ENCODE results near the gene R3HDM4. TPM values are rescaled to one million over a fixed set of nuclear protein-coding genes. Genes with fewer than 3 reads are reported as not detected.

The R3HDM4 gene
- total and polyA plus RNA-seq, 9 of the 15 experiments (the other 6 are each of a cell fraction or from before 2014, with no cell fraction given) = 3.2 to 154 (median 59.0) TPM

- TF ChIP-seq, protein P1, sequence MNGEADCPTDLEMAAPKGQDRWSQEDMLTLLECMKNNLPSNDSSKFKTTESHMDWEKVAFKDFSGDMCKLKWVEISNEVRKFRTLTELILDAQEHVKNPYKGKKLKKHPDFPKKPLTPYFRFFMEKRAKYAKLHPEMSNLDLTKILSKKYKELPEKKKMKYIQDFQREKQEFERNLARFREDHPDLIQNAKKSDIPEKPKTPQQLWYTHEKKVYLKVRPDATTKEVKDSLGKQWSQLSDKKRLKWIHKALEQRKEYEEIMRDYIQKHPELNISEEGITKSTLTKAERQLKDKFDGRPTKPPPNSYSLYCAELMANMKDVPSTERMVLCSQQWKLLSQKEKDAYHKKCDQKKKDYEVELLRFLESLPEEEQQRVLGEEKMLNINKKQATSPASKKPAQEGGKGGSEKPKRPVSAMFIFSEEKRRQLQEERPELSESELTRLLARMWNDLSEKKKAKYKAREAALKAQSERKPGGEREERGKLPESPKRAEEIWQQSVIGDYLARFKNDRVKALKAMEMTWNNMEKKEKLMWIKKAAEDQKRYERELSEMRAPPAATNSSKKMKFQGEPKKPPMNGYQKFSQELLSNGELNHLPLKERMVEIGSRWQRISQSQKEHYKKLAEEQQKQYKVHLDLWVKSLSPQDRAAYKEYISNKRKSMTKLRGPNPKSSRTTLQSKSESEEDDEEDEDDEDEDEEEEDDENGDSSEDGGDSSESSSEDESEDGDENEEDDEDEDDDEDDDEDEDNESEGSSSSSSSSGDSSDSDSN (IDR thresholded peaks at IDR 0.05; ENCODE audit: borderline replicate concordance in 1 of 2, low read depth in 2 of 2, low read length in 2 of 2) = 0 out of 4 replicates have a peak, but pooled peaks of 1 of the 2 experiments have one; percentile 38
- TF ChIP-seq POLR2G (IDR thresholded peaks at IDR 0.05; ENCODE audit: low read depth, low read length) (peak; percentile 68), ARID2 (IDR thresholded peaks at IDR 0.05) (no peak), ZZZ3 (IDR thresholded peaks at IDR 0.05) (no peak), RAD21 (CRISPR knock-in tag; conservative IDR thresholded peaks at IDR 0.05 in 1 of 2, IDR thresholded peaks at IDR 0.05 in 1 of 2) (peak in 1 of 2 experiments; percentile 23; a peak in 3 of 4 replicates), PCBP1 (IDR thresholded peaks at IDR 0.05; ENCODE audit: low read depth, low read length, poor library complexity, severe bottlenecking) (peak; percentile 99), ATF7 (IDR thresholded peaks at IDR 0.05) (peak; percentile 76), TEAD4 (IDR thresholded peaks at IDR 0.05; ENCODE audit: low read length) (peak; percentile 92), TEAD4 (CRISPR knock-in tag; IDR thresholded peaks at IDR 0.05; ENCODE audit: borderline replicate concordance) (no peak), MBD2 (IDR thresholded peaks at IDR 0.05; ENCODE audit: borderline replicate concordance, low read depth) (peak; percentile 85; the same call in 1 of the 2 replicates), JUN (IDR thresholded peaks at IDR 0.05; ENCODE audit: borderline replicate concordance, low read depth, low read length) (peak; percentile 65; the same call in 1 of the 2 replicates), JUN (CRISPR knock-in tag; IDR thresholded peaks at IDR 0.05; ENCODE audit: borderline replicate concordance) (no peak), FOXP1 (CRISPR knock-in tag; IDR thresholded peaks at IDR 0.05) (peak; percentile 52; the same call in 1 of the 2 replicates), CCNT2 (IDR thresholded peaks at IDR 0.05; ENCODE audit: borderline replicate concordance, extremely low read depth, insufficient read length, low read depth, low read length) (peak; percentile 99)
- TF ChIP-seq, protein P2, sequence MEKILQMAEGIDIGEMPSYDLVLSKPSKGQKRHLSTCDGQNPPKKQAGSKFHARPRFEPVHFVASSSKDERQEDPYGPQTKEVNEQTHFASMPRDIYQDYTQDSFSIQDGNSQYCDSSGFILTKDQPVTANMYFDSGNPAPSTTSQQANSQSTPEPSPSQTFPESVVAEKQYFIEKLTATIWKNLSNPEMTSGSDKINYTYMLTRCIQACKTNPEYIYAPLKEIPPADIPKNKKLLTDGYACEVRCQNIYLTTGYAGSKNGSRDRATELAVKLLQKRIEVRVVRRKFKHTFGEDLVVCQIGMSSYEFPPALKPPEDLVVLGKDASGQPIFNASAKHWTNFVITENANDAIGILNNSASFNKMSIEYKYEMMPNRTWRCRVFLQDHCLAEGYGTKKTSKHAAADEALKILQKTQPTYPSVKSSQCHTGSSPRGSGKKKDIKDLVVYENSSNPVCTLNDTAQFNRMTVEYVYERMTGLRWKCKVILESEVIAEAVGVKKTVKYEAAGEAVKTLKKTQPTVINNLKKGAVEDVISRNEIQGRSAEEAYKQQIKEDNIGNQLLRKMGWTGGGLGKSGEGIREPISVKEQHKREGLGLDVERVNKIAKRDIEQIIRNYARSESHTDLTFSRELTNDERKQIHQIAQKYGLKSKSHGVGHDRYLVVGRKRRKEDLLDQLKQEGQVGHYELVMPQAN (IDR thresholded peaks at IDR 0.05; ENCODE audit: borderline replicate concordance) = peak; percentile 87
- TF ChIP-seq, protein P3, sequence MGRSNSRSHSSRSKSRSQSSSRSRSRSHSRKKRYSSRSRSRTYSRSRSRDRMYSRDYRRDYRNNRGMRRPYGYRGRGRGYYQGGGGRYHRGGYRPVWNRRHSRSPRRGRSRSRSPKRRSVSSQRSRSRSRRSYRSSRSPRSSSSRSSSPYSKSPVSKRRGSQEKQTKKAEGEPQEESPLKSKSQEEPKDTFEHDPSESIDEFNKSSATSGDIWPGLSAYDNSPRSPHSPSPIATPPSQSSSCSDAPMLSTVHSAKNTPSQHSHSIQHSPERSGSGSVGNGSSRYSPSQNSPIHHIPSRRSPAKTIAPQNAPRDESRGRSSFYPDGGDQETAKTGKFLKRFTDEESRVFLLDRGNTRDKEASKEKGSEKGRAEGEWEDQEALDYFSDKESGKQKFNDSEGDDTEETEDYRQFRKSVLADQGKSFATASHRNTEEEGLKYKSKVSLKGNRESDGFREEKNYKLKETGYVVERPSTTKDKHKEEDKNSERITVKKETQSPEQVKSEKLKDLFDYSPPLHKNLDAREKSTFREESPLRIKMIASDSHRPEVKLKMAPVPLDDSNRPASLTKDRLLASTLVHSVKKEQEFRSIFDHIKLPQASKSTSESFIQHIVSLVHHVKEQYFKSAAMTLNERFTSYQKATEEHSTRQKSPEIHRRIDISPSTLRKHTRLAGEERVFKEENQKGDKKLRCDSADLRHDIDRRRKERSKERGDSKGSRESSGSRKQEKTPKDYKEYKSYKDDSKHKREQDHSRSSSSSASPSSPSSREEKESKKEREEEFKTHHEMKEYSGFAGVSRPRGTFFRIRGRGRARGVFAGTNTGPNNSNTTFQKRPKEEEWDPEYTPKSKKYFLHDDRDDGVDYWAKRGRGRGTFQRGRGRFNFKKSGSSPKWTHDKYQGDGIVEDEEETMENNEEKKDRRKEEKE (IDR thresholded peaks at IDR 0.05; ENCODE audit: borderline replicate concordance in 1 of 2, control insufficient read depth in 1 of 2, low read depth in 2 of 2, low read length in 1 of 2) = peak in 1 of 2 experiments; percentile 77; a peak in 1 of 4 replicates
- TF ChIP-seq, protein P4, sequence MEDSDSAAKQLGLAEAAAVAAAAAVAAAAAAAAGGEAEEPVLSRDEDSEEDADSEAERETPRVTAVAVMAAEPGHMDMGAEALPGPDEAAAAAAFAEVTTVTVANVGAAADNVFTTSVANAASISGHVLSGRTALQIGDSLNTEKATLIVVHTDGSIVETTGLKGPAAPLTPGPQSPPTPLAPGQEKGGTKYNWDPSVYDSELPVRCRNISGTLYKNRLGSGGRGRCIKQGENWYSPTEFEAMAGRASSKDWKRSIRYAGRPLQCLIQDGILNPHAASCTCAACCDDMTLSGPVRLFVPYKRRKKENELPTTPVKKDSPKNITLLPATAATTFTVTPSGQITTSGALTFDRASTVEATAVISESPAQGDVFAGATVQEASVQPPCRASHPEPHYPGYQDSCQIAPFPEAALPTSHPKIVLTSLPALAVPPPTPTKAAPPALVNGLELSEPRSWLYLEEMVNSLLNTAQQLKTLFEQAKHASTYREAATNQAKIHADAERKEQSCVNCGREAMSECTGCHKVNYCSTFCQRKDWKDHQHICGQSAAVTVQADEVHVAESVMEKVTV (CRISPR knock-in tag; IDR thresholded peaks at IDR 0.05) = 0 out of 2 replicates have a peak, but pooled peaks have one; percentile 13
Measured at GRCh38 chr19:944171-944567, 31.1 kb upstream of the R3HDM4 start (continued).

Measured in K562 (cell line).